ENCODE data around the gene ODC1.
"Not testable (repeated sequence)": the region's sequence is repeated elsewhere in the genome, so short reads cannot be mapped to it uniquely, and the experiment has no call there.

Gene ODC1

GRCh38 chr2:10466801-10467200, 18.7 kb upstream of the ODC1 start:
- no peak for DNase-seq (ENCODE audit: low spot score)
- TF ChIP-seq CTCF (conservative IDR thresholded peaks at IDR 0.05; ENCODE audit: low read depth), result no peak
- H3K27ac ChIP-seq, result no peak overlapping the region
- ChIA-PET CTCF (no interaction called here), POLR2A (ENCODE audit: low non-redundant PET) (no interaction called here)

DNA sequence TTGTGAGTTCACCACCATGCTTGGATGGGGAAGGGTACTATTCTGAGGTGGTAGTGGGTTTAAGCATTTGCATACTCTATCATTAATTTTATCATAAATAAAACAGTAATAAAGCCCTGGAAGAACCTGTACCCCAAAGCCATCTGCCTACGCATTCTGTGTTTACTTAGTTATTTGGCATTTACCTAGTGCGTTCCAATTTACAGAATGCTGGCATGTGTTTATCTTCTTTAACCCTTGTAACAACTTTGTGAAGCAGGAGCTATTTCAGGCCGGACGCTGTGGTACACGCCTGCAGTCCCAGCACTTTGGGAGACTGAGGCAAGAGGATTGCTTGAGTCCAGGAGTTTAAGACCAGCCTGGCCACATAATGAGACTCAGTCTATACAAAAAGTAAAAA, 17.8 kb upstream of the ODC1 start:
- H3K27ac ChIP-seq, result no peak overlapping the region
- ChIA-PET POLR2A (ENCODE audit: low non-redundant PET) (no interaction called here), CTCF (no interaction called here)
- TF ChIP-seq CTCF (conservative IDR thresholded peaks at IDR 0.05; ENCODE audit: low read depth), result no peak
- no peak for DNase-seq (ENCODE audit: low spot score)

- TF ChIP-seq CTCF (conservative IDR thresholded peaks at IDR 0.05; ENCODE audit: low read depth), result no peak
- DNase-seq (ENCODE audit: low spot score), result no peak
- ChIA-PET POLR2A (ENCODE audit: low non-redundant PET) (no interaction called here), CTCF (interaction anchor here (0.6 to 0.9 kb wide), 2 partner anchors 130 to 365 kb away, joined by 4 to 5 read pairs; no protein-coding TSS in a partner anchor)
- H3K27ac ChIP-seq, result no peak overlapping the region
These were observed 14.3 kb upstream of the ODC1 start for GRCh38 chr2:10462178-10463083.

DNA sequence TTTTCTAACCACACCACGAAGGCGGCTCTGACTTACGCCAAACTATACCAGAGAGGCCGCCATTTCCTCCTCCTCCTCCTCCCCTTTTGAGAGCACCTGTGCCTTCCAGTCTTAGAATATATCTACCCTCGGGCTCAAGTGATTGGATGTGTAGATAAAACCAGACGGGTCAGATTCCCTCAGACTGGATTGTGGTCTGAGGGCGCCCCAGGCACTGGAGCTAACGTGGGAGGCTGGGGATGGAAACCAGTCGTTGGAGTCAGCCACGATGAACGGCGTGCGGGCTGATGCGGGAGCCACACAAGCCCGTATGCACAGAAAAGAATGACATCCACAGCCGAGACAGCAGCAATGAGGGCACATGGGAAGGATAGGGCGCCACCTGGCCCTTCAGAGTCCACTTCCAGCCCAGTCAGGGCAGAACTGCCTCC, 12.3 kb upstream of the ODC1 start:
- DNase-seq (ENCODE audit: low spot score), result no peak
- H3K27ac ChIP-seq, result no peak overlapping the region
- POLR2A ChIA-PET (ENCODE audit: low non-redundant PET), result no interaction called here

DNA sequence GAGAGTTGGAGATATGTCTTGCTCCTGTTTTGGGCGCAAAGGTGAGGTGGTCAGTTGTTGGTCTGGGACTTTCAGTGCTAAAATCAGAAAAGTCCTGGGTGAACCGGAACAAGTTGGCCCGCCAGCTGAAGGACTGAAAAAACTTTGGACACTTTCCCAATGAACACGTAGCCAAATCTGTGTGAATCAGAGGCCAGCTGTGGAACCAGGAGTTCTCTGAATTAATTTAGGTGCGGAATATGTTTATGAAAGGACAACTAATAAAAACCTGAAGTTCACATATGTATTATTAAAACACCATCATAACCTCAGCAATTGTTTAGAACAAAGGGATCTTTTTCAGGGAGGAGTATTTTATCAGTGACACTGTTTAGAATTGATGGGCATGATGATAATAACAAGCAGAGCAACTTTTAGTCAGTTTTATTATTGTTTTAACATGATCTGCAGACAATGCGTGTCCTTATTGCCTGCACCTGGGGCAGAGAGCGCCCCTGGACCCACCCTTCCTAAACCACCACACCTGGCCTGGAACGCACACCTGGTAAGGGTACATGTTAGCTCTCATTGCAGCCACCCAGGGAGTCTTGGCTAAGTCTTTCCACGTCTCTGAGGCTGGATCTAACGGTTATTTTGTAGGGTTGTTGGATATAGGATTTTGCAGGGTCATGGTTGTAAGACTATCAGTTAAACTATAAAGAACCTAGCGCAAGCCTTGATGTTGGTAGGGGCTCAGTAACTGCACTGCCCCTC, 9.9 kb upstream of the ODC1 start:
- CTCF ChIA-PET, result no interaction called here
- peak overlapping the region; percentile 82 for H3K27ac ChIP-seq
- no peak for TF ChIP-seq CTCF (conservative IDR thresholded peaks at IDR 0.05; ENCODE audit: low read depth)
- DNase-seq (ENCODE audit: low spot score), result peak; percentile 54
- POLR2A ChIA-PET (ENCODE audit: low non-redundant PET), result no interaction called here

More for the DNA sequence above, 12.3 kb upstream of the ODC1 start:
- TF ChIP-seq CTCF (conservative IDR thresholded peaks at IDR 0.05; ENCODE audit: low read depth), result no peak
- CTCF ChIA-PET, result interaction anchor here (0.6 to 0.9 kb wide), 4 partner anchors 12 to 550 kb away, joined by 3 to 4 read pairs (median 4); no protein-coding TSS in a partner anchor

DNA sequence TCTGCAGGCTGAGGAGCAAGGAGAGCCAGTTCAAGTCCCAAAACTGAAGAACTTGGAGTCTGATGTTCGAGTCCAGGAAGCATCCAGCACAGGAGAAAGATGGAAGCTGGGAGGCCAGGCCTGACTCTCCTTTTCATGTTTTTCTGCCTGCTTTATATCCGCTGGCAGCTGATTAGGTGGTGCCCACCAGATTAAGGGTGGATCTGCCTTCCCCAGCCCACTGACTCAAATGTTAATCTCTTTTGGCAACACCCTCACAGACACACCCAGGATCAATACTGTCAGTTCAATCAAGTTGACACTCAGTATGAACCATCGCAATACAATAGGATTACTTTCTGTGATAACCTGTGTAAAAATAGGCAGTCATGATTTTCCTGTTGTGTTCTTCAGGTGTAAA, 9.1 kb upstream of the ODC1 start:
- POLR2A ChIA-PET (ENCODE audit: low non-redundant PET); H3K27ac ChIP-seq; CTCF ChIA-PET; DNase-seq (ENCODE audit: low spot score): not testable (repeated sequence)
